ENCODE measurements around the gene SURF1. TPM values are rescaled to one million over a fixed set of nuclear protein-coding genes. Genes with fewer than 3 reads are reported as not detected.

Gene SURF1
- total and polyA plus RNA-seq, 9 of the 15 experiments (the other 6 are each of a cell fraction or from before 2014, with no cell fraction given), result 16.1 to 31.3 (median 20.9) TPM

- H3K4me1 ChIP-seq (replicated peaks in 1 of 2; ENCODE audit: control insufficient read depth in 2 of 2, insufficient read depth in 2 of 2, low read length in 2 of 2), result peaks cover 17 to 44% of the 10 kb centered on the region in 2 experiments; a peak in 4 of 5 replicates
- no TSS peak for BruUV-seq (replicated peaks)
Observed at GRCh38 chr9:133354766-133355165, 1.5 kb downstream of the SURF1 start.

DNA sequence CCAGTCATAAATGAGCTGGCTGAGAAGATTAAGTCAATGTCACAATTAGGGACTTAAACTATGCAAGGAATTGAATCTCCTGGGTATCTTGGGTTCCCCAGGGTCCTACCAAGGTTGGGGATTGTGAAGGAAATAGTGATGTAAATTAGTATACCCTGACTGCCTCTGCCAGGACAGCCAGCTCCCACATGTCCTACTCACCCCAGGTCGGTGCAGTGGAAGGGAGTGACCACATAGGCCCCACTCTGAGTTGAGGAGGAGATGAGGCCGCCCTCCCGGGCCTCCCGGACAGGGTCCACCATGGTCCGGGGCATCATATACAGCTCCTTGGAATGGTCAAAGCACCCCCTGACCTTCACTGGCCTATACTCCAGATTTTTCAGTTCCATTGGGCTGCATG, 2.7 kb downstream of the SURF1 start:
- no peak overlapping the region for H3K27ac ChIP-seq (ENCODE audit: extremely low read depth, low read depth, low read length)
- TF ChIP-seq RAD21 (CRISPR knock-in tag; conservative IDR thresholded peaks at IDR 0.05 in 1 of 2, IDR thresholded peaks at IDR 0.05 in 1 of 2) (no peak), ZNF253 (CRISPR knock-in tag; conservative IDR thresholded peaks at IDR 0.05) (no peak), TCFL5 (CRISPR knock-in tag; conservative IDR thresholded peaks at IDR 0.05) (no peak), HDAC8 (tag; IDR thresholded peaks at IDR 0.05) (no peak), TEAD4 (IDR thresholded peaks at IDR 0.05; ENCODE audit: low read length) (no peak), TEAD4 (CRISPR knock-in tag; IDR thresholded peaks at IDR 0.05; ENCODE audit: borderline replicate concordance) (no peak), PYGO2 (tag; IDR thresholded peaks at IDR 0.05) (no peak), MBD1 (CRISPR knock-in tag; IDR thresholded peaks at IDR 0.05) (no peak), TCF7 (IDR thresholded peaks at IDR 0.05; ENCODE audit: borderline replicate concordance) (no peak), ZNF584 (CRISPR knock-in tag; IDR thresholded peaks at IDR 0.05; ENCODE audit: low read depth) (no peak), MTA1 (IDR thresholded peaks at IDR 0.05; ENCODE audit: borderline replicate concordance) (no peak), SIRT6 (IDR thresholded peaks at IDR 0.05; ENCODE audit: low read depth, low read length) (peak; percentile 38)
- TF ChIP-seq, protein P1, sequence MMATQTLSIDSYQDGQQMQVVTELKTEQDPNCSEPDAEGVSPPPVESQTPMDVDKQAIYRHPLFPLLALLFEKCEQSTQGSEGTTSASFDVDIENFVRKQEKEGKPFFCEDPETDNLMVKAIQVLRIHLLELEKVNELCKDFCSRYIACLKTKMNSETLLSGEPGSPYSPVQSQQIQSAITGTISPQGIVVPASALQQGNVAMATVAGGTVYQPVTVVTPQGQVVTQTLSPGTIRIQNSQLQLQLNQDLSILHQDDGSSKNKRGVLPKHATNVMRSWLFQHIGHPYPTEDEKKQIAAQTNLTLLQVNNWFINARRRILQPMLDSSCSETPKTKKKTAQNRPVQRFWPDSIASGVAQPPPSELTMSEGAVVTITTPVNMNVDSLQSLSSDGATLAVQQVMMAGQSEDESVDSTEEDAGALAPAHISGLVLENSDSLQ (IDR thresholded peaks at IDR 0.05), result no peak

More at GRCh38 chr9:133354766-133355165, 1.5 kb downstream of the SURF1 start:
- H3K27ac ChIP-seq (ENCODE audit: extremely low read depth, low read depth, low read length), result no peak overlapping the region
- H3K4me2 ChIP-seq (ENCODE audit: insufficient read depth, low read length), result peak overlapping the region; percentile 86; the same call in 1 of the 2 replicates
- no peak for DNase-seq (ENCODE audit: extremely low read depth in 1 of 4, low spot score in 3 of 4)
- CTCF ChIA-PET (ENCODE audit: low intra/inter-chr PET ratio), result no interaction called here
- in situ Hi-C loops (cut with MboI) (no loop called here), intact Hi-C loops (cut with micrococcal nuclease) (no loop called here)
- no peak overlapping the region for H2AFZ ChIP-seq (ENCODE audit: low read depth, low read length)
- POLR2A ChIA-PET, result interaction anchor here (0.6 to 7.4 kb wide), 12 partner anchors 9 to 184 kb away, joined by 3 to 109 read pairs (median 4); no protein-coding TSS in a partner anchor
- peaks cover 71% of the 10 kb centered on the region for H3K36me3 ChIP-seq (ENCODE audit: control insufficient read depth, insufficient read depth, low read length)
- WGBS (ENCODE audit: insufficient coverage, low coverage, missing lambda C conversion rate), result 87% methylated on average over 7 of the region's 7 CpGs
- H3K9ac ChIP-seq (ENCODE audit: insufficient read depth in 1 of 2, low read depth in 2 of 2, low read length in 2 of 2), result peak overlapping the region in 1 of 2 experiments; percentile 69; a peak in 2 of 4 replicates
- H4K20me1 ChIP-seq (replicated peaks; ENCODE audit: control insufficient read depth, insufficient read depth, low read length), result peaks cover 32% of the 10 kb centered on the region; the same call in 1 of the 2 replicates
- no peaks in the 10 kb centered on the region for H3K9me3 ChIP-seq (replicated peaks; ENCODE audit: control insufficient read depth, insufficient read depth, low read depth, low read length)
- H3K27me3 ChIP-seq (ENCODE audit: control insufficient read depth in 2 of 2, insufficient read depth in 2 of 2, low read length in 2 of 2), result no peaks in the 10 kb centered on the region
- no peak for ATAC-seq
- peaks cover 3% of the 10 kb centered on the region for H3K9me1 ChIP-seq (ENCODE audit: control insufficient read depth, insufficient read depth, low read length)
- H3K4me3 ChIP-seq, result peak overlapping the region; percentile 3; the same call in 1 of the 2 replicates
- peaks cover 48% of the 10 kb centered on the region for H3K79me2 ChIP-seq (ENCODE audit: control insufficient read depth, insufficient read depth, low read length)
- no peak for FAIRE-seq
- TF ChIP-seq FOXA1 (IDR thresholded peaks at IDR 0.05; ENCODE audit: borderline replicate concordance) (no peak), KDM5B (IDR thresholded peaks at IDR 0.05; ENCODE audit: insufficient replicate concordance, low read depth, low read length) (peak; percentile 35)

More for the DNA sequence above, 2.7 kb downstream of the SURF1 start:
- Histone ChIP-seq H3K9me3 (replicated peaks; ENCODE audit: control insufficient read depth, insufficient read depth, low read depth, low read length) (no peaks in the 10 kb centered on the region), H3K9ac (ENCODE audit: insufficient read depth in 1 of 2, low read depth in 2 of 2, low read length in 2 of 2) (peak overlapping the region in 1 of 2 experiments; percentile 31; a peak in 1 of 4 replicates), H3K79me2 (ENCODE audit: control insufficient read depth, insufficient read depth, low read length) (peaks cover 56% of the 10 kb centered on the region), H2AFZ (ENCODE audit: low read depth, low read length) (no peak overlapping the region), H3K27me3 (ENCODE audit: control insufficient read depth in 2 of 2, insufficient read depth in 2 of 2, low read length in 2 of 2) (no peaks in the 10 kb centered on the region), H4K20me1 (replicated peaks; ENCODE audit: control insufficient read depth, insufficient read depth, low read length) (peaks cover 30% of the 10 kb centered on the region), H3K4me2 (ENCODE audit: insufficient read depth, low read length) (no peak overlapping the region), H3K36me3 (ENCODE audit: control insufficient read depth, insufficient read depth, low read length) (peaks cover 70% of the 10 kb centered on the region), H3K4me3 (no peak overlapping the region), H3K9me1 (ENCODE audit: control insufficient read depth, insufficient read depth, low read length) (peaks cover 3% of the 10 kb centered on the region), H3K4me1 (replicated peaks in 1 of 2; ENCODE audit: control insufficient read depth in 2 of 2, insufficient read depth in 2 of 2, low read length in 2 of 2) (peaks cover 14 to 35% of the 10 kb centered on the region in 2 experiments; a peak in 4 of 5 replicates)
- intact Hi-C loops (cut with micrococcal nuclease), result no loop called here
- WGBS (ENCODE audit: insufficient coverage, low coverage, missing lambda C conversion rate), result 62% methylated on average over 5 of the region's 5 CpGs
- ATAC-seq (no peak), DNase-seq (ENCODE audit: extremely low read depth in 1 of 4, low spot score in 3 of 4) (no peak), FAIRE-seq (no peak)
- CTCF ChIA-PET (ENCODE audit: low intra/inter-chr PET ratio), result no interaction called here
- POLR2A ChIA-PET, result interaction anchor here (0.7 to 7.4 kb wide), 8 partner anchors 10 to 822 kb away, joined by 3 to 33 read pairs (median 4); partner anchors contain the start of gene STKLD1
- no TSS peak for BruUV-seq (replicated peaks)
- in situ Hi-C loops (cut with MboI), result no loop called here
